ENCODE measurements around the gene MED31.

The MED31 gene

GRCh38 chr17:6651919-6652452 lies 581 bp upstream of the MED31 start:
- TF ChIP-seq CTCF (IDR thresholded peaks at IDR 0.05; ENCODE audit: control extremely low read depth, extremely low read depth, low read depth, missing control alignments), result no peak
- no peak for DNase-seq (ENCODE audit: extremely low spot score)
- POLR2A ChIA-PET, result no interaction called here
- CTCF ChIA-PET, result no interaction called here

- ChIA-PET POLR2A (no interaction called here), CTCF (interaction anchor here (1.0 to 1.3 kb wide), 4 partner anchors 9 to 177 kb away, joined by 3 to 8 read pairs (median 5); no protein-coding TSS in a partner anchor)
- TF ChIP-seq CTCF (IDR thresholded peaks at IDR 0.05; ENCODE audit: control extremely low read depth, extremely low read depth, low read depth, missing control alignments), result peak; percentile 30
- no peak for DNase-seq (ENCODE audit: extremely low spot score)
These were observed 3.2 kb downstream of the MED31 start for GRCh38 chr17:6648181-6648580.

- no peak for DNase-seq (ENCODE audit: extremely low spot score)
- ChIA-PET CTCF (no interaction called here), POLR2A (no interaction called here)
- no peak for TF ChIP-seq CTCF (IDR thresholded peaks at IDR 0.05; ENCODE audit: control extremely low read depth, extremely low read depth, low read depth, missing control alignments)
These were observed 7.8 kb downstream of the MED31 start for GRCh38 chr17:6643451-6644125.

- no peak for TF ChIP-seq CTCF (IDR thresholded peaks at IDR 0.05; ENCODE audit: control extremely low read depth, extremely low read depth, low read depth, missing control alignments)
- ChIA-PET POLR2A (no interaction called here), CTCF (interaction anchor here (1.2 to 2.1 kb wide), 2 partner anchors 8 to 362 kb away, joined by 5 to 6 read pairs; partner anchors contain the start of genes C17orf100 and MED31)
- no peak for DNase-seq (ENCODE audit: extremely low spot score)
These were observed 8.8 kb downstream of the MED31 start for GRCh38 chr17:6642592-6642991.

GRCh38 chr17:6641247-6641863 lies 10.1 kb downstream of the MED31 start:
- DNase-seq (ENCODE audit: extremely low spot score), result no peak
- POLR2A ChIA-PET, result no interaction called here
- CTCF ChIA-PET, result interaction anchor here (1.2 to 2.1 kb wide), 3 partner anchors 10 to 363 kb away, joined by 3 to 6 read pairs (median 5); partner anchors contain the start of genes C17orf100 and MED31
- no peak for TF ChIP-seq CTCF (IDR thresholded peaks at IDR 0.05; ENCODE audit: control extremely low read depth, extremely low read depth, low read depth, missing control alignments)

- POLR2A ChIA-PET, result no interaction called here
- CTCF ChIA-PET, result interaction anchor here (1.4 to 2.1 kb wide), 2 partner anchors 10 to 203 kb away, joined by 3 to 6 read pairs; partner anchors contain the start of genes C17orf100 and MED31
- TF ChIP-seq CTCF (IDR thresholded peaks at IDR 0.05; ENCODE audit: control extremely low read depth, extremely low read depth, low read depth, missing control alignments), result no peak
- peak; percentile 93 for DNase-seq (ENCODE audit: extremely low spot score)
These were observed 10.7 kb downstream of the MED31 start, which contains the start of the genes KIAA0753 and TXNDC17 for GRCh38 chr17:6640536-6641246. KIAA0753 (minus strand) TSS chr17:6640711; CDS start chr17:6635103, 5,608 bp downstream. TXNDC17 (plus strand) TSS chr17:6641060; CDS start chr17:6641083, 23 bp downstream.

Data from GM10248 (cell line).